Left ventricle myocardium inferior (tissue), 1 donor: ENCODE measurements around the gene KRTAP13-1. TPM values are rescaled to one million over a fixed set of nuclear protein-coding genes. Genes with fewer than 3 reads are reported as not detected.

Experiments used
- DNase-seq: peaks from one replicate; pipeline ENCODE4 v3.0.0-alpha.2; 2020
- H3K27ac ChIP-seq: fragments of 200-600 bp; replicated peaks from 2 replicates; pipeline ENCODE4 v1.8.0; 2021
- H3K27me3 ChIP-seq: fragments of 200-600 bp; 2 replicates; pipeline ENCODE4 v1.8.0; 2021; ENCODE audit warnings: low read depth
- H3K36me3 ChIP-seq: fragments of 200-600 bp; 2 replicates; pipeline ENCODE4 v1.8.0; 2021
- H3K4me1 ChIP-seq: fragments of 200-600 bp; 2 replicates; pipeline ENCODE4 v1.8.0; 2021
- H3K4me3 ChIP-seq: fragments of 200-600 bp; 2 replicates; pipeline ENCODE4 v1.8.0; 2021; ENCODE audit warnings: mild to moderate bottlenecking, moderate library complexity
- H3K9me3 ChIP-seq: fragments of 200-600 bp; replicated peaks from 2 replicates; pipeline ENCODE4 v1.8.0; 2021
- CTCF ChIP-seq: fragments of 200-600 bp; IDR thresholded peaks from 2 replicates; pipeline ENCODE4 v1.8.0; 2021; ENCODE audit warnings: antibody characterized with exemption, mild to moderate bottlenecking, borderline replicate concordance
- intact Hi-C: fragments of 100-400 bp; cut with micrococcal nuclease; formaldehyde crosslinking; loops from one replicate; pipeline ENCODE4 v1.11.0; 2022
- long read RNA-seq: library from polyadenylated mRNA; unstranded; transcript quantifications from one replicate; pipeline ENCODE4 v2.0.0, GENCODE V29; 2021
- total RNA-seq: library from RNA; stranded (reverse); fragmentation: NEBNext Ultra II Directional; extraction: Animal tissue kit (Norgen Biotek cat#: 25700); gene quantifications from one replicate; pipeline ENCODE4 v1.2.1, GENCODE V29; 2021
- donor health status: DM: no; HTN: yes; CAD: no; lungs with severe emphysema.

Gene KRTAP13-1, protein sequence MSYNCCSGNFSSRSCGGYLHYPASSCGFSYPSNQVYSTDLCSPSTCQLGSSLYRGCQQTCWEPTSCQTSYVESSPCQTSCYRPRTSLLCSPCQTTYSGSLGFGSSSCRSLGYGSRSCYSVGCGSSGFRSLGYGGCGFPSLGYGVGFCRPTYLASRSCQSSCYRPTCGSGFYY
- not detected for total RNA-seq
- long read RNA-seq = 0 reads

DNA sequence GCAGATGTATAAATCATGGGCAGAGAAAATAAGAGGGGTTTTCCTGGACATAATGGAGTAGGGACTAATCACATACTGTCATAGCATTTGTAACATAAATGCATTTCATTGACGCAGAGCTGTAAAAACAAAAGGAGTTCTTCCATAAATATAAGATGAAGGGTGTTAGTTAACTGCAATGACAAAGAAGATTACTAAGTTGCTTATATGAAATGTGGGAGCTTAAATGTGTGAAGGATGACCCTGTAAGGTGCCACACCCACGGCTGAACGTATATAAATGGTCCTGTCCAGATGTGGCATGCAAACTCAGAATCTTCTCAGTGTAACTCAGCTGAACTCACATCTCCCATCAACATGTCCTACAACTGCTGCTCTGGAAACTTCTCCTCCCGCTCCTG, at the start of gene KRTAP13-1:
Gene KRTAP13-1, plus strand, starts transcription at position 301 of the 400 bp plus-strand sequence. Its CDS starts 56 bp downstream, at position 357.
- H3K9me3 ChIP-seq = peaks cover 7% of the 10 kb centered on the region
- no peaks in the 10 kb centered on the region for H3K36me3 ChIP-seq
- no peak within 1 kb of the TSS for H3K4me3 ChIP-seq
- no peak for TF ChIP-seq CTCF
- no peak within 1 kb of the TSS for H3K27ac ChIP-seq
- intact Hi-C loops = no loop called here
- DNase-seq = no peak
- H3K27me3 ChIP-seq = no peaks in the 10 kb centered on the region
- H3K4me1 ChIP-seq = no peaks in the 10 kb centered on the region

- H3K27ac ChIP-seq = no peak within 1 kb of the TSS
- TF ChIP-seq CTCF = no peak
- no peak within 1 kb of the TSS for H3K4me3 ChIP-seq
- H3K9me3 ChIP-seq = peaks cover 4% of the 10 kb centered on the region
- intact Hi-C loops = loop anchor here (10.0 kb wide), 1 partner anchor 736 kb away; no protein-coding TSS in a partner anchor
- H3K27me3 ChIP-seq = no peaks in the 10 kb centered on the region
- H3K4me1 ChIP-seq = no peaks in the 10 kb centered on the region
- DNase-seq = no peak
- no peaks in the 10 kb centered on the region for H3K36me3 ChIP-seq
Observed at GRCh38 chr21:30348506-30348905, 47.3 kb upstream of the KRTAP13-1 start, which contains the start of gene KRTAP23-1. KRTAP23-1 (minus strand) TSS chr21:30348606; CDS start chr21:30348606, 0 bp downstream.

DNA sequence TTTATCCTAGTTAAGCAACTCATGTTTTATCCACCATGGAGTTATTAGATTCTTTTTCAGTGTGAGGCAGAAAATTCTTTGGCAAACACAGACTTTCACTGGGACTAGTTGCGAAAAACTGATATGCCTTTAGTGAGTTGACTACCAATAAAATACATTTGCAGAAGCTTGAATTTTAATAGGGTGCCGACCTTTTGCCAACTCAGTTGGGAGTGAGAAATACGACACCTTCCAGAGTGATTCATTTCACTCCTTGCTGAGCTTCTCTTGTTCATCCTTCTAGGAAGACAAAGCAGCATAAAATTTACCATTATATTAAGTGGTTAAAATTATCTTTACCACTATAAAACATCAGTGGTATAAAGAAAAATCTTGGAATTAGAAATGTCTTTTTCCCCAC, 46.3 kb upstream of the KRTAP13-1 start:
- Histone ChIP-seq H3K27ac (no peak overlapping the region), H3K27me3 (no peaks in the 10 kb centered on the region), H3K4me1 (no peaks in the 10 kb centered on the region), H3K4me3 (no peak overlapping the region), H3K36me3 (no peaks in the 10 kb centered on the region), H3K9me3 (peaks cover 4% of the 10 kb centered on the region)
- no peak for TF ChIP-seq CTCF
- no peak for DNase-seq
- intact Hi-C loops = loop anchor here (10.0 kb wide), 1 partner anchor 735 kb away; no protein-coding TSS in a partner anchor

- H3K4me3 ChIP-seq = no peak overlapping the region
- no peaks in the 10 kb centered on the region for H3K36me3 ChIP-seq
- no peaks in the 10 kb centered on the region for H3K27me3 ChIP-seq
- DNase-seq = no peak
- no peaks in the 10 kb centered on the region for H3K9me3 ChIP-seq
- H3K27ac ChIP-seq = no peak overlapping the region
- intact Hi-C loops = no loop called here
- no peak for TF ChIP-seq CTCF
- H3K4me1 ChIP-seq = no peaks in the 10 kb centered on the region
Observed at GRCh38 chr21:30351534-30351933, 44.3 kb upstream of the KRTAP13-1 start.

DNA sequence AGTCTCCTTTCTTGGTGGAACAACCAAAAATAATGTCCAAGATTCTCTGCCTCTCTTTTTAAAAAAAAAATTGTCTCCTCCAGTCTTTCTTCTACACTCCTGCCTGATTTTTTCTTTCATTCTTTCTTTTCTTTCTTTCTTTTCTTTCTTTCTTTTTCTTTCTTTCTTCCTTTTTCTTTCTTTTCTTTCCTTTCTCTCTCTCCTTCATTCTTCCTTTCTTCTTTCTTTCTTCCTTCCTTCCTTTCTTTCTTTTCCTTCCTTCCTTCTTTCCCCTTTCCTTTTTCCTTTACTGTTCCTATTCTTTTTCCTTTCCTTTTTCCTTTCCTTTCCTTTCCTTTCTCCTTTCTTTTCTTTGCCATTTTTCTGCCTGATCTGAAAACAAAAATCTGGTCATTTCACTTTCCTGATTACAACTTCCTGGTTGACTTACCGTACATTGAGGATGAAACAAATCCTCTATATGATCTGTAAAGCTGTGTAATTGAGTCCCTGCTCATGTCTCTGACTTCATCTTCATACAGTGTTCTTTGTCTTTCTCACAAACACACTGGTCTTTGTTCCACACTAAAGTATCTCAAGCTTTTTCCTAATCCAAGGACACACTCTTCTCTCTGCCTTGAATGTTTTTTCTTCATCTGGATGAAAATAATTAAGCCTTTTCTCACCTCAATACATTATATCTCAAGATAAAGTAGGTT, 41.4 kb upstream of the KRTAP13-1 start:
- no peak overlapping the region for H3K4me3 ChIP-seq
- no peaks in the 10 kb centered on the region for H3K36me3 ChIP-seq
- H3K27ac ChIP-seq = no peak overlapping the region
- intact Hi-C loops = no loop called here
- no peaks in the 10 kb centered on the region for H3K4me1 ChIP-seq
- no peaks in the 10 kb centered on the region for H3K9me3 ChIP-seq
- H3K27me3 ChIP-seq = no peaks in the 10 kb centered on the region
- TF ChIP-seq CTCF = no peak
- no peak for DNase-seq
